Caki2 (cell line): ENCODE data around the gene HMG20B. TPM values are rescaled to one million over a fixed set of nuclear protein-coding genes. Genes with fewer than 3 reads are reported as not detected.
"Not testable (repeated sequence)": the region's sequence is repeated elsewhere in the genome, so short reads cannot be mapped to it uniquely, and the experiment has no call there.

Experiments
- DNase-seq: peaks from one replicate; pipeline ENCODE4 v3.0.0-alpha.2; 2015; ENCODE audit warnings: low read depth
- in situ Hi-C: cut with HindIII; loops from 2 replicates; pipeline ENCODE4 v1.10.0; 2016; ENCODE audit warnings: low sequenced_read_pairs, low pct_unique_long_range_greater_than_20kb, mixed read lengths
- total RNA-seq: library from RNA; depleted of rRNA; stranded (reverse); fragments of >200 nt; shearing (Covaris generic); gene quantifications from 2 replicates; pipeline ENCODE4 v1.2.3, GENCODE V29; 2014; ENCODE audit warnings: low replicate concordance; rRNA removed

The HMG20B gene
- total RNA-seq: 142 and 164 TPM in 2 replicates

GRCh38 chr19:3572855-3573161 lies at the start of gene HMG20B:
HMG20B (plus strand) TSS chr19:3572944; CDS start chr19:3573310, 366 bp downstream.
- in situ Hi-C loops: no loop called here
- DNase-seq: no peak

GRCh38 chr19:3523361-3524077 lies 49.2 kb upstream of the HMG20B start:
- no peak for DNase-seq
- in situ Hi-C loops: no loop called here

GRCh38 chr19:3524078-3524842 lies 48.5 kb upstream of the HMG20B start:
- in situ Hi-C loops: no loop called here
- no peak for DNase-seq

- no peak for DNase-seq
- in situ Hi-C loops: no loop called here
Observed at GRCh38 chr19:3524904-3525451, 47.8 kb upstream of the HMG20B start.

- no peak for DNase-seq
- in situ Hi-C loops: no loop called here
Observed at GRCh38 chr19:3526507-3527237, 46.1 kb upstream of the HMG20B start.

GRCh38 chr19:3527238-3527910 lies 45.4 kb upstream of the HMG20B start:
- DNase-seq: no peak
- in situ Hi-C loops: no loop called here

- no peak for DNase-seq
- in situ Hi-C loops: no loop called here
Observed at GRCh38 chr19:3528080-3528479, 44.7 kb upstream of the HMG20B start.

- no peak for DNase-seq
- in situ Hi-C loops: no loop called here
Observed at GRCh38 chr19:3528539-3529211, 44.1 kb upstream of the HMG20B start.

GRCh38 chr19:3529299-3529698 lies 43.4 kb upstream of the HMG20B start:
- in situ Hi-C loops, DNase-seq: not testable (repeated sequence)

- in situ Hi-C loops: no loop called here
- DNase-seq: no peak
Observed at GRCh38 chr19:3530389-3530788, 42.4 kb upstream of the HMG20B start.

GRCh38 chr19:3531716-3532115 lies 41.0 kb upstream of the HMG20B start:
- no peak for DNase-seq
- in situ Hi-C loops: no loop called here

- in situ Hi-C loops: no loop called here
- no peak for DNase-seq
Observed at GRCh38 chr19:3532154-3532786, 40.5 kb upstream of the HMG20B start.

- in situ Hi-C loops: no loop called here
- DNase-seq: no peak
Observed at GRCh38 chr19:3533033-3533432, 39.7 kb upstream of the HMG20B start.

GRCh38 chr19:3533563-3534216 lies 39.1 kb upstream of the HMG20B start:
- DNase-seq: no peak
- in situ Hi-C loops: no loop called here

- no peak for DNase-seq
- in situ Hi-C loops: no loop called here
Observed at GRCh38 chr19:3534375-3535234, 38.1 kb upstream of the HMG20B start.

GRCh38 chr19:3535235-3535535 lies 37.6 kb upstream of the HMG20B start:
- in situ Hi-C loops: no loop called here
- no peak for DNase-seq
